GM19372 (cell line): Measurements from ENCODE around the gene SLC4A7.
"Not testable (repeated sequence)": the region's sequence is repeated elsewhere in the genome, so short reads cannot be mapped to it uniquely, and the experiment has no call there.

Experiments
- ATAC-seq: cut with Tn5 transposase; IDR thresholded peaks from one replicate; pipeline ENCODE4 v1.9.1; 2021; ENCODE audit warnings: mild to moderate bottlenecking, low read depth, moderate library complexity; ENCODE audit not compliant: unreplicated experiment

The SLC4A7 gene

DNA sequence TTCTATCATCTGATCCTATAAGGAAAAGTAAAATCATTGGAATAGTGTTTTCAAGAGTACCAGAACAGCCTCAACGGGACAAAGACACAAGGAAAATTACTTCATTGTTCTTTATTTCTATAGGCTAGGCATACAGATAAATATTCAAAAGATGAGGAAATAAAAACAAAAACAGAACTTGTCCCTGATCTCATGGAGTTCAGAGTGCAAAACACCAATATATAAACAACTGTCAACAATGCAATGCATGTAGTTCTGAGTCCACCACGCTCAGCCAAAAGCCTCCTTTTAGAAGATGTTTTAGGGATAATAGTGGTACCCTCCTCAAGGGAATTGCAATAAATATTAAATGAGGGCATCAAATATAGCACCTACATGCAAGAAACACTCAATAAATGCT is 4.6 kb upstream of the SLC4A7 start:
- ATAC-seq, result no peak

GRCh38 chr3:27487383-27487782 is 3.2 kb upstream of the SLC4A7 start:
- ATAC-seq, result no peak

DNA sequence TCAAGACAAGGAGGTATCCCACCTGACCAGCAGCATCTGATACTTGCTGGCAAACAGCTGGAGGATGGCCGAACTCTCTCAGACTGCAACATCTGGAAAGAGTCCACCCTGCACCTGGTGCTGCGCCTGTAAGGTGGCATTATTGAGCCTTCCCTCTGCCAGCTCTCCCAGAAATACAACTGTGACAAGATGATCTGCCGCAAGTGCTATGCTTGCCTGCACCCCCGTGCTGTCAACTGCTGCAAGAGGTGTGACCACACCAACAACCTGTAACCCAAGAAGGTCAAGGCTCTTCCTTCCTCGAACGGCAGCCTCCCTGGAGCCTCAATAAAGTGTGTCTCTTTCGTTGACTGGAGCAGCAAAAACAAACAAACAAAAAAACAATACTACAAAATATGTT is 2.2 kb upstream of the SLC4A7 start:
- ATAC-seq, result no peak

DNA sequence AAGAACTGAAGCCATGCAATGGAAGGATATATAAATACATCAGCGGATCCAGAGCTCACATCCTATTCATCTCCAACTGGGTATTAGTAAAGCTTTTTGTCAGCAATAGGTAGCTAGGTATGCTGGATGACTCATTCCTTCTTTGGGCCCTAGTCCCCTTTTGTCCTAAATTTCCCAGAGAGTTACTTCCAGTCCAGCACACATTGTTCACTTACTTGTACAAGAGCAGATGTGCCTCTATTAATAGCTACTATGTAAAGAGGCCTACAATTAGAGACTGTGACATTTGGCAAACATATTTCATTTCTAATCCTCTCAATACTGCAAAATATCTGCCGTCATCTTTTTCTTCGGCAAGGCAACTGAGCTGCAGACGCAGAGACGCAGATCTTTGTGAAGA is 1.7 kb upstream of the SLC4A7 start:
- ATAC-seq, result no peak

- peak; percentile 14 for ATAC-seq
Measured at GRCh38 chr3:27483117-27484014, 818 bp downstream of the SLC4A7 start.

GRCh38 chr3:27479806-27480543 is 4.2 kb downstream of the SLC4A7 start:
- ATAC-seq, result no peak

DNA sequence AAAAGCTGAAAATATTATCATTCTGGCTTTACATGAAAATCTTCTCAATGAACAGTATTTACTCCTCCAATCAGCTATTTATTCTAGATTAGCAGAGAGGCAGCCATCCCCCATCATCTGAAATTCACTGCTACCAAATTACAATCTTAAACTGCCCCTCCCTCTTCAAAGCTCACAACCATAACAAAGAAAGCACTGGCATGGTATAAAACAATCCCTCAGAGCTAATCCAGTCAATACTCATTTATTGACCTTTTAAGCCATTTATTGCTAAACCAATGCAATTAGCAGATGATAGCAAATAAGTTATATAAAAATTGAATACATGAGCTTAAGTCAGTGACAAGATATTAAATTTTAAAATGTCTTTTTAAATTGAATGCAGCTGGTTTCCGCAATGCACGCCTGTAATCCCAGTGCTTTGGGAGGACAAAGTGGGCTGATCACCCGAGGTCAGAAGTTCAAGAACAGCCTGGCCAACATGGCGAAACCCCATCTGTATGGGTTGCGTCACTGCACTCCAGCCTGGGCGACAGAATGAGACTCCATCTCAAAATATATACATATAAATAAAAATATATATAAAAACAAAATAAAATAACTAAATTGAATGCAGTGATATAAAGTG is 12.1 kb downstream of the SLC4A7 start:
- no peak for ATAC-seq

DNA sequence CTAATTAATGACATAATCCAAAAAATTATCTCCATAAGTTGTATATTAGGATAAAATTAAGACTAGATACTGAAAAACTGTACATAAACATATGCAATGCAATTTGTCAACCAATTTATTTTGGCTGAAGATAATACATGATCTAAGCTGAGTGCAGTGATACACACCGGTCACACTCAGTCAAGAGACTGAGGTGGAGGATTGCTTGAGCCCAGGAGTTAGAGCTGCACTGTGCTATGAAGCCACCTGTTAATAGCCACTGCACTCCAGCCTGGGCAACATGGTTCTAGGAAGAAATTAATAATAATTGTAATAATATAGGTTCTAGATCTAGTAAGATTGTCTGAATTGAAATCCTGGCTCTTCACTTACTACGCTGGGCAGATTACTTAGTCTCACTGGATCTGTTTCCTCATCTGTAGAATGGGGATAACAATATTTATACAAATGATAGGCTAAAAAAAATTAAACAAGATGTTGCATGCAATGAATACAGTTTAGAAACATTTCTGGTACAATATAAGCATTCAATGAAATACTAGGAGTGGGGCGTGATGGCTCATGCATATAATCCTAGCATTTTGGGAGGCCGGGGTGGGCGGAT is 15.8 kb downstream of the SLC4A7 start:
- ATAC-seq, result no peak

DNA sequence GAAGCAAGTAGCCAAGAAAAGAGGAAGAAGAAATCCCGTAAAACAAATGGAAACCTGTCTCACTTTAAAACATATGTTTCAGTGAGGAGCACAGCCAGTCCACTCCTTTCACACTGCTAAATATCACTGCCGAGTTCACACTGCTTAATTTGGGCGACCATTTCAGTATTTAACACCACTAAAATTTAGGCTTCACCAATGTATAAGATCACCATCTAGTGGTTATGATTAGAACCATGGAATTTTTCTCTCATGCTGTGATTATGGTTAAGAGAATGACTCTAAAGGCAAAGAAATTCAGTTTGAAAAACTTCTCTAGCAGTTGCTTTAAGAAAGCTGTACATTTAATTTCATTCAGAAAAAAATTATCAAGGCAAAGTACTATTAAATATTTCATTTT is 16.6 kb downstream of the SLC4A7 start:
- peak; percentile 90 for ATAC-seq

GRCh38 chr3:27464646-27465045 is 19.5 kb downstream of the SLC4A7 start:
- no peak for ATAC-seq

DNA sequence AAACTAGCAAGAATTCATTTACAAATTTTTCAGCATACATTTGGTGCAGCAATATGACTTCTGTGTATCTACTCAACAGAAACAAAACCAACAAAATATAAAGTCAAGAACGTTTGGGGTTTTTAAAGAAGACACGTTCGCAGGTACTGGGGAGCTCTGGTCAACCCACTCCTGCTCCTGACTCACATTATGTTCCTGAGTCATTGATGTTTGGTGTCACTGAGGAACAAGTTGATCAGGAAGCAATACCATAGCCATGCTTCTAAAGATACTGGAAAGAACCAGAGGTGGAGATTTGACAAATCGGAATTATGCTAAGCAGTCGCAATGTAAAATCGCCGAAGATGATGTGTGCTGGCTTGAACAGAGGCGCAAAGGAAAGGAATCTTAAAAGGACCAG is 22.0 kb downstream of the SLC4A7 start:
- ATAC-seq, result no peak

GRCh38 chr3:27458929-27459328 is 25.3 kb downstream of the SLC4A7 start:
- no peak for ATAC-seq

DNA sequence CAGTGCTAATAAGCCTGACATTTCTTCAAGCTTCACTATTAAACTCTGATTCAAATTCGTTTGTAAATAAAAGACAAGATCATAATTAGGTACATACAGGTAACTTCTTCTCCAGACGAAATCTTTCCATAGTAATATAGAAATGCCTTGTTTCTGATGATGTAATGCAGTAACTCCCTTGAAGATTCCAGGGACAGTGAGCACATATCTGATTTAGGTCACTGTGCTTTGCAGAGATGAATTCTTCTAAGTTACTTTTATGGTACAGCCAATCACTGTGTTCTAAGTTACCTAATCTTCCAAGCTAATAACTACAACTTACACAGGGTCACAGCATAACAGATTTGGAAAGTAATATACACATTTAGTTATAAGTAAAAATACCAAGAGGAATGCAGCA is 27.6 kb downstream of the SLC4A7 start:
- ATAC-seq, result no peak

- ATAC-seq, result peak; percentile 66
Measured at GRCh38 chr3:27454914-27455313, 29.3 kb downstream of the SLC4A7 start.

GRCh38 chr3:27454461-27454860 is 29.7 kb downstream of the SLC4A7 start:
- no peak for ATAC-seq

DNA sequence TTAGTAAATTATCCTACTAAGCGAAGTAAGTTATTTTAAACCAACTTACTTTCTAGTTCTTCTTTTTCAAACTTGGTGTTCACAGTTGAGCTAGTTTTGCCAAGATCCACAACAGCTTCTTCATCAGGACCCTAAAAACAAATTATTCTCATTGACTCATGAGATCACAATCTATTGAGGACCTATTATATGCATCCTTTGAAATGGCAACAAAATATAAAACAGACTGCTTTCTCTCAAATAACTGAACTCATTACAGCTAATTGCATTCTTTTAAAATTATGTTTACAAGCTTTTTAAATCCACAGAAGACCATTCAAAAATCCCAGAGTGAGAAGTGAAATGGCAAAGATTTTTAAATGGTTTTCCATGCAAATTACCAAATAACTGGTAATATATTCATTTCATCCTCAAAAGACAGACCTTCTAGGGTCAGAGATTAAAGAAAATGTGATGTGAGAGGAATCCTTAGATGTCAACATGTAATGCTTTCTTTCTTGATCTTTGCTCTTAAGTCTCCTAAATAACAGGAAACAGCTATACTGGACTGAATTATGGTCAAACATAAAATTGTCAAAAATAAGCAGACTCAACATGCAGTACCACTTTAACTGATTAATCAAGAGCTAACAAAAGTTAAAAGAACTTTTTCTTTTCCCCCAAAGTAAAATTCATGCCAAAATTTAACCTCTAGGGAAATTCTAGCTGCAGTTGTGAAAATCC is 31.7 kb downstream of the SLC4A7 start:
- ATAC-seq, result no peak

DNA sequence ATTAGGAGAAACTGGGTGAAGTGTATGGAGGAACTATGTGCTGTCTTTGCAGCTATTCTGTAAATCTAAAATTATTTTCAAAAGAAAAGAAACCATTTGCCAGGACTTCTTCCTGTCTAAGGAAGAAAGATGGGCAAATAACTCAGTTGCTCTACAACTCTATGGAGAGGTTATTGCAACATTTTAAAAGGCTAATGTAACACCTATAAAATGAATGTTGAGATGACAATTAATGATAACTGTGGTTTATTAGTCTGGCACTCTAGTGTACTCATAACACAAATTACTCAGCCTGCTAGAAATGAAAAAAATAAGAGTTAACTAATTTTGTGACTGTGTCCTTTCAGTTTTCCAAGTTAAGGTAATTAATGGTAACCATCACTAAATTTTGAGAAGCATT is 32.3 kb downstream of the SLC4A7 start:
- no peak for ATAC-seq

DNA sequence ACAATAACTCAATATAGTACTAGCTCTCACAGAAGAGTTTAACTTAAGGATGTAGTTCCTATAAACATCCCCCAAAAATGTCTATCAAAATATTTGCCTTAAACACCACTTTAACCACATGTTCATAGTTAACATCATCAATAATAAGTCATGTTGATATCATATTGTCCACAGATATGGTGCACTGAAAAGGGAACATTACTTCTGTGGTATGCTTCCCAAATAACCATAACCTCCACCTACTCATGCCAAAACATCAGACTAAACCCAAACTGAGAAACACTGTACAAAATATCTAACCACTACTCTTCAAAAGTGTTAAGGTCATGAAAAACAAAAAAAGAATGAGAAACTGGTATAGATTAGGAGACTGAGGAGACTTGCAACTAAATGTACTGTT is 32.9 kb downstream of the SLC4A7 start:
- ATAC-seq, result no peak

GRCh38 chr3:27449530-27450150 is 34.5 kb downstream of the SLC4A7 start:
- no peak for ATAC-seq

DNA sequence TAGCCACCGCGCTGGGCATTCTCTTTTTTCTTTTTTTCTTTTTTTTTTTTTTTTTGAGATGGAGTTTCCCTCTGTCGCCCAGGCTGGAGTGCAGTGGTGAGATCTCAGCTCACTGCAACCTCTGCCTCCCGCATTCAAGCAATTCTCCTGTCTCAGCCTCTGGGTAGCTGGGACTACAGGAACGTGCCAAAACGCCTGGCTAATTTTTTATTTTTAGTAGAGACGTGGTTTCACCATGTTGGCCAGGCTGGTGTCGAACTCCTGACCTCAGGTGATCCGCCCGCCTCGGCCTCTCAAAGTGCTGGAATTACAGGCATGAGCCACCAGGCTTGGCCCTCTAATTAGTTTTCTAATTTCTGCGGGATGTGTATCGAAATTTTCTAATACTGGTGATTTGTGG is 41.2 kb downstream of the SLC4A7 start:
- ATAC-seq, result not testable (repeated sequence)
